Measurements from ENCODE around the gene NT5C.
A peak's percentile ranks its signal among the peaks of the same experiment; 100 is the strongest.
"Not testable (repeated sequence)": the region's sequence is repeated elsewhere in the genome, so short reads cannot be mapped to it uniquely, and the experiment has no call there.

Gene NT5C

DNA sequence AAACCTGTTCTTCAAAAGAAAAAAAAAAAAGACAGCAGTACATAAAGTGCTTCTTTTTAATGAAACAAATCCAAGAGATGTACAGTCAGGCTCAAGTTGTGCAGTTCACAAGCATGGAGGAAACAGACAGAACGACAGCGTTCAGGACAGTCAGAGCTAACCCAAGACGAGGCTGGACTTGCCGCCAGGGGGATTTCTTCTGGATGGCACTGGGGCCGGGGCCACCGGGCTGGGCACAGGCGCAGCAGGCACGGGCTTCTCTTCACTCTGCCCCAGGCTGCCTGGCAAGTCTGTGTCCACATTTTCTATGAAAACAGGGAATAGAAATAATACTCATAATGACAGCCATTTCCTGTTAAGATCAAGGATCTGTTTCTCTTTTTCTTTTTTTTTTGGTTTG lies 4.4 kb upstream of the NT5C start (continued):
- TF ChIP-seq, protein P1, sequence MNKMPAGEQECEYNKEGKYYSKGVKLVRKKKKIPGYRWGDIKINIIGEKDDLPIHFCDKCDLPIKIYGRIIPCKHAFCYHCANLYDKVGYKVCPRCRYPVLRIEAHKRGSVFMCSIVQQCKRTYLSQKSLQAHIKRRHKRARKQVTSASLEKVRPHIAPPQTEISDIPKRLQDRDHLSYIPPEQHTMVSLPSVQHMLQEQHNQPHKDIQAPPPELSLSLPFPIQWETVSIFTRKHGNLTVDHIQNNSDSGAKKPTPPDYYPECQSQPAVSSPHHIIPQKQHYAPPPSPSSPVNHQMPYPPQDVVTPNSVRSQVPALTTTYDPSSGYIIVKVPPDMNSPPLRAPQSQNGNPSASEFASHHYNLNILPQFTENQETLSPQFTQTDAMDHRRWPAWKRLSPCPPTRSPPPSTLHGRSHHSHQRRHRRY (tag by site-specific recombination; IDR thresholded peaks at IDR 0.05): no peak
- no peak for TF ChIP-seq ZNF626 (tag by site-specific recombination; IDR thresholded peaks at IDR 0.05)

DNA sequence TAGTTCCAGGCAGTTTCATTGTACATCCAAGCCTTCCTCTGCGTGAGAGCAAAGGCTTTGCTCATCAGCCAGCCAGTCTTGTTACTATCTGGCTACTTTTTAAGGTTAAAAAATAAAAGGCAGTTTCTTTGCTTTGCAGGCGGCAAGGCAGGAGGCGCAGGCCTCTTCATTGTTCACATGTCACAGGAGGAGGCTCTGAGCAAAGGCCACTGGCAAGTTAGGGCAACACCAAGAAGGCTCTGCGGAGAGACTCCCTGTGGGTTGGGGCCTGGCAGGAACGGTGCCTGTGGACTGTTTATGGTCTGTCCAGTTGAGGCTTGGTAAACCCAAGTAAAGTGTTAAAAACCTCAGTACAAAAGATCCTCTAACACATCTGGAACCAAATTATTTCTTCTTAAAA lies 3.9 kb upstream of the NT5C start:
- H3K4me1 ChIP-seq (ENCODE audit: control insufficient read depth, insufficient read depth, low read length): peaks cover 3% of the 10 kb centered on the region; the same call in 1 of the 2 replicates
- TF ChIP-seq ZIC2 (tag by site-specific recombination; IDR thresholded peaks at IDR 0.05) (peak; percentile 76), ZSCAN16 (tag by site-specific recombination; IDR thresholded peaks at IDR 0.05) (peak; percentile 30; the same call in 1 of the 2 replicates)
- TF ChIP-seq, protein P2, sequence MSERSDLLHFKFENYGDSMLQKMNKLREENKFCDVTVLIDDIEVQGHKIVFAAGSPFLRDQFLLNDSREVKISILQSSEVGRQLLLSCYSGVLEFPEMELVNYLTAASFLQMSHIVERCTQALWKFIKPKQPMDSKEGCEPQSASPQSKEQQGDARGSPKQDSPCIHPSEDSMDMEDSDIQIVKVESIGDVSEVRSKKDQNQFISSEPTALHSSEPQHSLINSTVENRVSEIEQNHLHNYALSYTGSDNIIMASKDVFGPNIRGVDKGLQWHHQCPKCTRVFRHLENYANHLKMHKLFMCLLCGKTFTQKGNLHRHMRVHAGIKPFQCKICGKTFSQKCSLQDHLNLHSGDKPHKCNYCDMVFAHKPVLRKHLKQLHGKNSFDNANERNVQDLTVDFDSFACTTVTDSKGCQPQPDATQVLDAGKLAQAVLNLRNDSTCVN (tag by site-specific recombination; optimal IDR thresholded peaks at IDR 0.05): no peak
- TF ChIP-seq, protein P1 (tag by site-specific recombination; IDR thresholded peaks at IDR 0.05): no peak
- TF ChIP-seq, protein P3, sequence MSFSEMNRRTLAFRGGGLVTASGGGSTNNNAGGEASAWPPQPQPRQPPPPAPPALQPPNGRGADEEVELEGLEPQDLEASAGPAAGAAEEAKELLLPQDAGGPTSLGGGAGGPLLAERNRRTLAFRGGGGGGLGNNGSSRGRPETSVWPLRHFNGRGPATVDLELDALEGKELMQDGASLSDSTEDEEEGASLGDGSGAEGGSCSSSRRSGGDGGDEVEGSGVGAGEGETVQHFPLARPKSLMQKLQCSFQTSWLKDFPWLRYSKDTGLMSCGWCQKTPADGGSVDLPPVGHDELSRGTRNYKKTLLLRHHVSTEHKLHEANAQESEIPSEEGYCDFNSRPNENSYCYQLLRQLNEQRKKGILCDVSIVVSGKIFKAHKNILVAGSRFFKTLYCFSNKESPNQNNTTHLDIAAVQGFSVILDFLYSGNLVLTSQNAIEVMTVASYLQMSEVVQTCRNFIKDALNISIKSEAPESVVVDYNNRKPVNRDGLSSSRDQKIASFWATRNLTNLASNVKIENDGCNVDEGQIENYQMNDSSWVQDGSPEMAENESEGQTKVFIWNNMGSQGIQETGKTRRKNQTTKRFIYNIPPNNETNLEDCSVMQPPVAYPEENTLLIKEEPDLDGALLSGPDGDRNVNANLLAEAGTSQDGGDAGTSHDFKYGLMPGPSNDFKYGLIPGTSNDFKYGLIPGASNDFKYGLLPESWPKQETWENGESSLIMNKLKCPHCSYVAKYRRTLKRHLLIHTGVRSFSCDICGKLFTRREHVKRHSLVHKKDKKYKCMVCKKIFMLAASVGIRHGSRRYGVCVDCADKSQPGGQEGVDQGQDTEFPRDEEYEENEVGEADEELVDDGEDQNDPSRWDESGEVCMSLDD (tag by site-specific recombination; IDR thresholded peaks at IDR 0.05): no peak
- no peaks in the 10 kb centered on the region for H3K9me3 ChIP-seq (ENCODE audit: control insufficient read depth, insufficient read depth, low read depth, low read length)
- ChIA-PET CTCF (interaction anchor here (0.7 to 0.8 kb wide), 2 partner anchors 14 to 345 kb away, joined by 3 to 10 read pairs; no protein-coding TSS in a partner anchor), POLR2A (interaction anchor here (1.2 kb wide), 1 partner anchor 19 kb away, joined by 3 read pairs; the partner anchor contains the start of gene JPT1)
- peaks cover 50% of the 10 kb centered on the region in 2 experiments for H3K36me3 ChIP-seq (ENCODE audit: control insufficient read depth in 2 of 2, insufficient read depth in 1 of 2, low read length in 2 of 2)
- peak overlapping the region; percentile 36; the same call in 1 of the 2 replicates for H3K27ac ChIP-seq (ENCODE audit: extremely low read depth, low read depth, low read length)
- H3K4me3 ChIP-seq (ENCODE audit: low read depth, low read length): no peak overlapping the region

DNA sequence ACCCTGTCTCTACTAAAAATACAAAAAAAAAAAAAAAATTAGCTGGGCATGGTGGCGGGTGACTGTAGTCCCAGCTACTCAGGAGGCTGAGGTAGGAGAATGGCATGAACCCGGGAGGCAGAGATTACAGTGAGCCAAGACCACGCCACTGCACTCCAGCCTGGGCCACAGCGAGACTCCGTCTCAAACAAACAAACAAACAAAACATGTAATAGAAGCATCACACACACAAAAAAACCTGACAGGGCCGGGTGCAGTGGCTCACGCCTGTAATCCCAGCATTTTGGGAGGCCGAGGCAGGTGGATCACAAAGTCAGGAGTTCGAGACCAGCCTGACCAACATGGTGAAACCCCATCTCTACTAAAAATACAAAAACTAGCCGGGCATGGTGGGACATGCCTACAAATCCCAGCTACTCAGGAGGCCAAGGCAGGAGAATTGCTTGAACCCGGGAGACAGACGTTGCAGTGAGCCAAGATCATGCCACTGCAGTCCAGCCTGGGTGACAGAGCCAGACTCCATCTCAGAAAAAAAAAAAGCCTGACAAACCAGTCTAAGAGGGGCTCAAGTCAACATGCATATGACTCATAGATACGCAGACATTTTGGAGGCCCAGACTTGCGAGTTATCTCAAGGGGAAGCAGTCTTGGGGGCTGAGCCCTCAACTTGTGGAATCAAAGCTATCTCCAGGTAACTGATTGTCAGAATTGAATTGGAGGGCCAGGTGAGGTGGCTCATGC lies 2.2 kb upstream of the NT5C start:
- CTCF ChIA-PET: interaction anchor here (0.6 to 1.4 kb wide), 5 partner anchors 20 to 189 kb away, joined by 3 to 6 read pairs (median 4); no protein-coding TSS in a partner anchor
- not testable (repeated sequence) for H3K4me3 ChIP-seq (ENCODE audit: low read depth, low read length); H3K4me1 ChIP-seq (ENCODE audit: control insufficient read depth, insufficient read depth, low read length); H3K9me3 ChIP-seq (ENCODE audit: control insufficient read depth, insufficient read depth, low read depth, low read length); H3K27ac ChIP-seq (ENCODE audit: extremely low read depth, low read depth, low read length)
- peak; percentile 16; the same call in 1 of the 2 replicates for TF ChIP-seq ZNF600 (tag by site-specific recombination; IDR thresholded peaks at IDR 0.05)
- TF ChIP-seq ZNF202 (tag by site-specific recombination; IDR thresholded peaks at IDR 0.05; ENCODE audit: borderline replicate concordance): 0 out of 2 replicates have a peak, but pooled peaks have one; percentile 26
- TF ChIP-seq ZNF747 (tag by site-specific recombination; IDR thresholded peaks at IDR 0.05): 0 out of 2 replicates have a peak, but pooled peaks have one; percentile 30
- peak; percentile 73 for TF ChIP-seq ZNF664 (tag by site-specific recombination; IDR thresholded peaks at IDR 0.05)
- peak; percentile 14; the same call in 1 of the 2 replicates for TF ChIP-seq ZNF629 (tag by site-specific recombination; IDR thresholded peaks at IDR 0.05)
- TF ChIP-seq, protein P4, sequence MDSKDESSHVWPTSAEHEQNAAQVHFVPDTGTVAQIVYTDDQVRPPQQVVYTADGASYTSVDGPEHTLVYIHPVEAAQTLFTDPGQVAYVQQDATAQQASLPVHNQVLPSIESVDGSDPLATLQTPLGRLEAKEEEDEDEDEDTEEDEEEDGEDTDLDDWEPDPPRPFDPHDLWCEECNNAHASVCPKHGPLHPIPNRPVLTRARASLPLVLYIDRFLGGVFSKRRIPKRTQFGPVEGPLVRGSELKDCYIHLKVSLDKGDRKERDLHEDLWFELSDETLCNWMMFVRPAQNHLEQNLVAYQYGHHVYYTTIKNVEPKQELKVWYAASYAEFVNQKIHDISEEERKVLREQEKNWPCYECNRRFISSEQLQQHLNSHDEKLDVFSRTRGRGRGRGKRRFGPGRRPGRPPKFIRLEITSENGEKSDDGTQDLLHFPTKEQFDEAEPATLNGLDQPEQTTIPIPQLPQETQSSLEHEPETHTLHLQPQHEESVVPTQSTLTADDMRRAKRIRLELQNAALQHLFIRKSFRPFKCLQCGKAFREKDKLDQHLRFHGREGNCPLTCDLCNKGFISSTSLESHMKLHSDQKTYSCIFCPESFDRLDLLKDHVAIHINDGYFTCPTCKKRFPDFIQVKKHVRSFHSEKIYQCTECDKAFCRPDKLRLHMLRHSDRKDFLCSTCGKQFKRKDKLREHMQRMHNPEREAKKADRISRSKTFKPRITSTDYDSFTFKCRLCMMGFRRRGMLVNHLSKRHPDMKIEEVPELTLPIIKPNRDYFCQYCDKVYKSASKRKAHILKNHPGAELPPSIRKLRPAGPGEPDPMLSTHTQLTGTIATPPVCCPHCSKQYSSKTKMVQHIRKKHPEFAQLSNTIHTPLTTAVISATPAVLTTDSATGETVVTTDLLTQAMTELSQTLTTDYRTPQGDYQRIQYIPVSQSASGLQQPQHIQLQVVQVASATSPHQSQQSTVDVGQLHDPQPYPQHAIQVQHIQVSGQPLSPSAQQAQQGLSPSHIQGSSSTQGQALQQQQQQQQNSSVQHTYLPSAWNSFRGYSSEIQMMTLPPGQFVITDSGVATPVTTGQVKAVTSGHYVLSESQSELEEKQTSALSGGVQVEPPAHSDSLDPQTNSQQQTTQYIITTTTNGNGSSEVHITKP (tag by site-specific recombination; IDR thresholded peaks at IDR 0.05): 0 out of 2 replicates have a peak, but pooled peaks have one; percentile 51
- peaks cover 37 to 50% of the 10 kb centered on the region in 2 experiments for H3K36me3 ChIP-seq (ENCODE audit: control insufficient read depth in 2 of 2, insufficient read depth in 1 of 2, low read length in 2 of 2)
- POLR2A ChIA-PET: interaction anchor here (0.7 to 2.0 kb wide), 4 partner anchors 10 to 173 kb away, joined by 3 to 7 read pairs (median 4); partner anchors contain the start of gene JPT1

All from HEK293 (cell line).